22Rv1 (cell line): ENCODE measurements around the gene CC2D2A.
"Not testable (repeated sequence)": the region's sequence is repeated elsewhere in the genome, so short reads cannot be mapped to it uniquely, and the experiment has no call there.

Experiments used
- H3K27ac ChIP-seq: fragments of 450-650 bp; 2 replicates; pipeline ENCODE4 v1.5.1; 2017
- ZFX ChIP-seq: fragments of 450-650 bp; IDR thresholded peaks from 2 replicates; pipeline ENCODE4 v1.6.1; 2017; ENCODE audit warnings: antibody characterized with exemption, borderline replicate concordance
- TF ChIP-seq, protein P1 (sequence below): fragments of 450-650 bp; IDR thresholded peaks from 2 replicates; pipeline ENCODE4 v1.5.1; 2017; ENCODE audit warnings: mild to moderate bottlenecking

CC2D2A gene

DNA sequence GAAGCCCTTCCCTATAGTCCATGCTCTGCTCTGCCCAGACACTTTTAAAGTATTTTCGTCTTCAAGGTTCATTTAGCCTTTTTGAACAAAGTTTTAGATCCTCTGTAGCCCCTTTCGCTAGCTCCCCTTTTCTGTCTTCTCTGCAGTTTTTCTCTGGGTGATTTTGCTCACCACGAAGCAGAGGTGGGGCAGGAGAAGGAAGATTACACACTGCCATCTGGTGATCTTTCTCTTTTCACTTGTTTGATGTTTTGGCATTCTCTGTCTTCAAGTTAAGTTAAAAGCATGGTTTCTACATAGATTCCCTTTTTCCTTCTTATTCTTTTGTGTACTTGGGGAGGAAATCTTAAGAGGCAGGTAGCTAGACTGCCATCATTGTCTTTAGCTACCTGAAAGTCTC, 43.9 kb downstream of the CC2D2A start:
- no peak for TF ChIP-seq ZFX
- TF ChIP-seq, protein P1, sequence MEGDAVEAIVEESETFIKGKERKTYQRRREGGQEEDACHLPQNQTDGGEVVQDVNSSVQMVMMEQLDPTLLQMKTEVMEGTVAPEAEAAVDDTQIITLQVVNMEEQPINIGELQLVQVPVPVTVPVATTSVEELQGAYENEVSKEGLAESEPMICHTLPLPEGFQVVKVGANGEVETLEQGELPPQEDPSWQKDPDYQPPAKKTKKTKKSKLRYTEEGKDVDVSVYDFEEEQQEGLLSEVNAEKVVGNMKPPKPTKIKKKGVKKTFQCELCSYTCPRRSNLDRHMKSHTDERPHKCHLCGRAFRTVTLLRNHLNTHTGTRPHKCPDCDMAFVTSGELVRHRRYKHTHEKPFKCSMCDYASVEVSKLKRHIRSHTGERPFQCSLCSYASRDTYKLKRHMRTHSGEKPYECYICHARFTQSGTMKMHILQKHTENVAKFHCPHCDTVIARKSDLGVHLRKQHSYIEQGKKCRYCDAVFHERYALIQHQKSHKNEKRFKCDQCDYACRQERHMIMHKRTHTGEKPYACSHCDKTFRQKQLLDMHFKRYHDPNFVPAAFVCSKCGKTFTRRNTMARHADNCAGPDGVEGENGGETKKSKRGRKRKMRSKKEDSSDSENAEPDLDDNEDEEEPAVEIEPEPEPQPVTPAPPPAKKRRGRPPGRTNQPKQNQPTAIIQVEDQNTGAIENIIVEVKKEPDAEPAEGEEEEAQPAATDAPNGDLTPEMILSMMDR = no peak
- H3K27ac ChIP-seq = no peak overlapping the region

DNA sequence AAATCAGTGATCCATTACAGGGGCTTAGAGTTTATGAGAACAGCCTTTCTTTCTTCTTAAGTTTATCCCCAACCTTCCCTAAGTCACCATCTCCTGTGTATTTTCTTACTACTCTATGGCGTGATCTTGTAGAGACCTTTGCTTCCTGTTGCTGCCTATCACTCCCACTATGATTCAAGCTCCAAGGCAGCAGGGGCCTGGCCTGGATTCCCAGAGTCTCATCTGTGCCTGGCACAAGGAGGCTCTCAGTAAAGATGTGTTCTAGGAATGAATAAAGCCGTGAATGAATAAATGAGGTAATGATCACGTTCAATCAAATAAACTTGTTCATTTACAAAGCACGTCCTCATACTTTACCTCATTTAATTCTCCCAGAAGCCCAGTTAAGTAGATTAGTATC, 45.4 kb downstream of the CC2D2A start:
- no peak for TF ChIP-seq ZFX
- TF ChIP-seq, protein P1 = no peak

DNA sequence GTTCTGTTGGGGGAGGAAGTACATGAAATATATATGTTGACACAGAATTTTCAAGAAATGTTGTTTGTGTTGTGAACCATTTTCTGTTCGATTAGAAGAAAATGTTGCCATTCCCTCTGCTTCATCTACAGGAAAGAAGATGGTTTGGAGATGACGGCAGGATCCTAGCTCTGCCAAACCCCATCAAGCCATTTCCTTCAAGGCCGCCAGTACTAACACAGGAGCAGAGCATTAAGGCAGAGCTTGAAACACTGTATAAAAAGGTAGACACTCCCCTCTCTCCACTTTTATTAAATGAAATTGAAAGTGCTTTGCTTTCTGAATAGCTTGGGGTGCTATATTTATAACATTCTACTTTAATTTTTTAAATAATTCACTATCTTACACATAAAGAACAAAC, 46.8 kb downstream of the CC2D2A start:
- TF ChIP-seq, protein P1 = no peak
- TF ChIP-seq ZFX = no peak
- H3K27ac ChIP-seq = no peak overlapping the region

More for the DNA sequence above, 45.4 kb downstream of the CC2D2A start:
- no peak overlapping the region for H3K27ac ChIP-seq

DNA sequence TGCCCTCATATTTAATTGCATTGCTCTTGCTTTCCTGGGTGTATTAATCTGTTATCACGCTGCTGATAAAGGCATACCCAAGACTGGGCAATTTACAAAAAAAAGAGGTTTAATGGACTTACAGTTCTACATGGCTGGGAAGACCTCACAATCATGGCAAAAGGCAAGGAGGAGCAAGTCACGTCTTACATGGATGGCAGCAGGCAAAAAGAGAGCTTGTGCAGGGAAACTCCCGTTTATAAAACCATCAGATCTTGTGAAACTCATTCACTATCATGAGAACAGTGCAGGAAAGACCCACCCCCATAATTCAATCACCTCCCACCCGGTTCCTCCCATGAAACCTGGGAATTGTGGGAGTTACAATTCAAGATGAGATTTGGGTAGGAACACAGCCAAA, 48.0 kb downstream of the CC2D2A start:
- H3K27ac ChIP-seq = not testable (repeated sequence)

DNA sequence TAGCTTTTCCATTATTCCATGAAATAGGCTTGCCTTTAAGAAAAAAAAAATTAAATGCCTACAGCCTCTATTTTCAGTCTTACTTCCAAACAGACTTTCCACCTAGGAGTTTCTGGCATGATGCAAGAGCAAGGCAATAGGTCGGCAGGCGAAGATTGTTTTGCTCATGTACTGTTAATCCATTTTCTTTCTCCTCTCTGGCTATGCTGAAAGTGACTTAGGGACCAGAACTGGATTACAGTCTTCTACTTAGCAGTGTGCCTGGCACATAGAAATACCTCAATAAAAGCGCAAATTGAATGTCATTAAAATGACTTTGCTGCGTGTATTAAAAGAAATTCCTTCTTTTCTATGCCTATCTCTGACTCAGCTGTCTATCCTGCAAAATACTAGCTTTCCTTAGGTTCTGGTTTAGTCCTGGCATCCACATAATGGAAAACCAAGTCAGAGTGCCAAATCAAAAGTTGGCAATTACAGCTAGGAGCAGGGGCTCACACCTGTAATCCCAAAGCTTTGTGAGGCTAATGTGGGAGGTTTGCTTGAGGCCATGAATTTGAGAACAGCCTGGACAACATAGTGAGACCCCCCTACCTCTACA, 51.9 kb downstream of the CC2D2A start:
- TF ChIP-seq, protein P1 = no peak
- no peak for TF ChIP-seq ZFX
- no peak overlapping the region for H3K27ac ChIP-seq

DNA sequence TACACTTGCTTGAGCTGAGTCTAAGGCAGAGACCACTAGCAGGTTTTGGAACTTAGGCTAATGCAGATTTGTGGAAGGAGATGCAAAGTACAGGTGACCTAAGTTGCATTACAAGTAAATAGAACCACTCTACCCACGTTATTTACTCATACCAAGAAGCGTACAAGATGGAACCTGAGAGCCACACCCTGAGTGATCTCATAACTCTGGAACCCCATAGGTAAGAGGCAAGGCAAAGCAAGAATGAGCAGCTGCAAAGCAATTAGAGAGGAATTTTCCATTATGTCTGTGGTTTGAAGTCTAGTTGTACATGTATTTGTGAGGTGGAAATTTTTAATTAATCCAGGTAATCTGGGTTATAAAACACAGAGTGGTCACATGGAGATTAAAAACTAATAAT, 55.4 kb downstream of the CC2D2A start:
- TF ChIP-seq ZFX = no peak
- TF ChIP-seq, protein P1 = no peak

DNA sequence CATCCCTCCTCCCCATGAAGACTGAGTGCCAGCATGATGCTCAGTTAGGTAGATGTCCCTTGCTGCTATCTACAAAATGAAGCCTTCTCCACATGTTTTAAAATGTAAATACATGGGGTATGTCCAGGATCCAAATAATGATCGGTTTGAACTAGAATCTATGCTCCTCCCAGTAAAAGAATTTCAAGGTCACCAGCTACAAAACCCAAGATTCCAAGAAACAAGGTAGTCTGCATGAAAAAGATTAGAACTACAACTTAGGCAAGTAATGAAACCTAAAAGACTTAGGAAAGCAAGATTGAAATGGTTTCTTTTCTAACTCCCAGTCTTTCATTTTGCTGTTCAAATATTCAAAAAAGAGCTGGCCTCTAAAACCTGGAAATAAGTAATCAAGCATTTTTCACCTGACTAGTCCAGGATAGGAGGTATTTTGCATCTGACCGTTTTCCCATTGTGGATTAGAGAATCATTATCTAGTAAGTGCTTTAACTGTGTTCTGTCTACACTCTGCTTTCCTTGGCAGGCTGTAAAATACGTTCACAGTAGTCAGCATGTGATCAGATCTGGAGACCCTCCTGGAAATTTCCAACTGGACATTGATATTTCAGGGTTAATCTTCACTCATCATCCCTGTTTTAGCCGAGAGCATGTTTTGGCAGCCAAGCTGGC, 57.4 kb downstream of the CC2D2A start:
- TF ChIP-seq, protein P1 = no peak
- TF ChIP-seq ZFX = no peak
- no peak overlapping the region for H3K27ac ChIP-seq

More for the DNA sequence above, 55.4 kb downstream of the CC2D2A start:
- H3K27ac ChIP-seq = no peak overlapping the region

DNA sequence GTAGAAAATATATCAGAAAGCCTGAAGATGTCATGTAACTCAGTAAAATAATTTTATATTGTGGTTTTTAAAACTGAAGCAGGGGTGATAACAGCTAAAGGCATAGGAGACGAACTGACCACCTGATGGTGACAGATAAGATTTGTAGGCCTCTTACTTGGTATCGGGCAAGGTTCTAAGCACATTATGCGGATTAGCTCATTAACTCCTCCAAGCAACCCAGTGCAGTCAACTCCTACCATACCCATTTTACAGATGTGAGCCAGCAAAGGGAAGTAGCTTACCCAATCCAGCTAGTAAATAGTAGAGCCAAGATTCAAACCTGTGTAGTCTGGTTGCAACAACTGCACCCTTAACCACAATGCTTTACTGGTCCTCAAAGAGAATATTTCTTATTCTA, 62.1 kb downstream of the CC2D2A start:
- TF ChIP-seq, protein P1 = no peak
- no peak for TF ChIP-seq ZFX
- no peak overlapping the region for H3K27ac ChIP-seq
